GM12878 (cell line): ENCODE results near the gene SRMS. TPM values are rescaled to one million over a fixed set of nuclear protein-coding genes. Genes with fewer than 3 reads are reported as not detected.

Source experiments
- BRCA1 ChIP-seq: IDR thresholded peaks from 2 replicates; pipeline ENCODE4 v1.6.1; 2011; ENCODE audit warnings: low read depth, low read length, improper control_type of control experiment
- CHD2 ChIP-seq: IDR thresholded peaks from 2 replicates; pipeline ENCODE4 v1.6.1; 2011; ENCODE audit warnings: low read depth, low read length, improper control_type of control experiment, borderline replicate concordance
- CHD4 ChIP-seq: fragments of 200-600 bp; sonication (generic); IDR thresholded peaks from 2 replicates; pipeline ENCODE4 v1.6.1; 2016; ENCODE audit warnings: mild to moderate bottlenecking
- DPF2 ChIP-seq: fragments of 450-650 bp; IDR thresholded peaks from 2 replicates; pipeline ENCODE4 v1.6.1; 2017; ENCODE audit warnings: mild to moderate bottlenecking
- ESRRA ChIP-seq: IDR thresholded peaks from 2 replicates; pipeline ENCODE4 v1.6.1; 2012; ENCODE audit warnings: mild to moderate bottlenecking, low read length, improper control_type of control experiment
- FOS ChIP-seq: IDR thresholded peaks from 3 replicates; pipeline ENCODE4 v1.6.1; 2011; ENCODE audit warnings: borderline replicate concordance; ENCODE audit not compliant: insufficient read length; ENCODE audit errors: extremely low read depth
- FOXK2 ChIP-seq: fragments of 450-650 bp; IDR thresholded peaks from 2 replicates; pipeline ENCODE4 v1.6.1; 2017; ENCODE audit warnings: mild to moderate bottlenecking, moderate library complexity
- GATAD2B ChIP-seq: fragments of 450-650 bp; conservative IDR thresholded peaks from 2 replicates; pipeline ENCODE4 v1.6.1; 2017; ENCODE audit warnings: low read depth, mild to moderate bottlenecking, moderate library complexity
- HDAC6 ChIP-seq: fragments of 200-600 bp; sonication (generic); IDR thresholded peaks from one replicate; pipeline ENCODE4 v1.8.0; 2017; ENCODE audit warnings: antibody characterized with exemption; ENCODE audit not compliant: unreplicated experiment
- IKZF2 ChIP-seq, 2 experiments: fragments of 450-650 bp; IDR thresholded peaks; 2 replicates each; pipeline ENCODE4 v1.6.1; 2017; ENCODE audit warnings: mild to moderate bottlenecking in 2 of 2, moderate library complexity in 2 of 2
- NFXL1 ChIP-seq: fragments of 450-650 bp; IDR thresholded peaks from 2 replicates; pipeline ENCODE4 v1.6.1; 2017; ENCODE audit warnings: antibody characterized with exemption, mild to moderate bottlenecking, borderline replicate concordance
- NR2C1 ChIP-seq: fragments of 450-650 bp; IDR thresholded peaks from 2 replicates; pipeline ENCODE4 v1.6.1; 2017; ENCODE audit warnings: antibody characterized with exemption, mild to moderate bottlenecking, moderate library complexity
- PML ChIP-seq: IDR thresholded peaks from 2 replicates; pipeline ENCODE4 v1.6.1; 2012; ENCODE audit warnings: low read length, inconsistent platforms
- POLR2A ChIP-seq: IDR thresholded peaks from 2 replicates; pipeline ENCODE4 v1.6.1; 2011; ENCODE audit warnings: low read depth, mild to moderate bottlenecking, low read length
- POU2F2 ChIP-seq: IDR thresholded peaks from 3 replicates; pipeline ENCODE4 v1.6.1; 2011; ENCODE audit warnings: low read depth, mild to moderate bottlenecking, low read length, borderline replicate concordance
- SPI1 ChIP-seq: IDR thresholded peaks from 2 replicates; pipeline ENCODE4 v1.6.1; 2011; ENCODE audit warnings: low read depth, mild to moderate bottlenecking, low read length, moderate library complexity, borderline replicate concordance; ENCODE audit not compliant: insufficient read depth
- SREBF1 ChIP-seq: IDR thresholded peaks from 2 replicates; pipeline ENCODE4 v1.6.1; 2012; ENCODE audit warnings: mild to moderate bottlenecking, low read length
- STAT3 ChIP-seq: IDR thresholded peaks from 2 replicates; pipeline ENCODE4 v1.6.1; 2011; ENCODE audit warnings: low read depth, low read length, improper control_type of control experiment
- TAF1 ChIP-seq: IDR thresholded peaks from 2 replicates; pipeline ENCODE4 v1.6.1; 2011; ENCODE audit warnings: mild to moderate bottlenecking, low read depth, low read length, borderline replicate concordance
- TARDBP ChIP-seq: IDR thresholded peaks from 2 replicates; pipeline ENCODE4 v1.6.1; 2016; ENCODE audit warnings: borderline replicate concordance
- USF1 ChIP-seq: IDR thresholded peaks from 2 replicates; pipeline ENCODE4 v1.6.1; 2011; ENCODE audit warnings: borderline replicate concordance, low read depth, mild to moderate bottlenecking, moderate library complexity, mixed read lengths, low read length; ENCODE audit not compliant: insufficient read depth; ENCODE audit errors: extremely low read length
- ZBED1 ChIP-seq: IDR thresholded peaks from 2 replicates; pipeline ENCODE4 v1.6.1; 2016; ENCODE audit warnings: borderline replicate concordance
- ZNF217 ChIP-seq: fragments of 450-650 bp; IDR thresholded peaks from 2 replicates; pipeline ENCODE4 v1.6.1; 2017; ENCODE audit warnings: antibody characterized with exemption, mild to moderate bottlenecking
- polyA plus RNA-seq, 11 experiments: library from polyadenylated mRNA; depleted of rRNA in 4 of 11; unstranded in 6 of 11; stranded (reverse) in 5 of 11; fragments of >200 nt; fragmentation: Nextera tagmentation in 4 of 11; fragmentation: Illumina TruSeq in 1 of 11; extraction: Ambion mirVana in 4 of 11; extraction: Trizol in 1 of 11; gene quantifications; 1 replicate in 1 of 11; 2 replicates in 10 of 11; pipeline versions ENCODE4 v1.2.1 to v1.2.3, GENCODE V29; 2011 to 2016; ENCODE audit warnings: inconsistent platforms in 2 of 11, missing spikeins in 2 of 11, low read depth in 1 of 11
- total RNA-seq, 4 experiments: library from RNA; depleted of rRNA in 3 of 4; stranded (reverse); fragments of >200 nt in 3 of 4; fragmentation: Illumina TruSeq in 1 of 4; extraction: Trizol in 1 of 4; gene quantifications; 2 replicates each; pipeline versions ENCODE4 v1.2.1 to v1.2.3, GENCODE V29; 2013 to 2021
- TF ChIP-seq, protein P1 (sequence below): fragments of 450-650 bp; IDR thresholded peaks from 2 replicates; pipeline ENCODE4 v1.6.1; 2017; ENCODE audit warnings: antibody characterized with exemption, mild to moderate bottlenecking, moderate library complexity
- TF ChIP-seq, protein P2 (sequence below), 3 experiments: IDR thresholded peaks in 2 of 3; conservative IDR thresholded peaks in 1 of 3; 2 replicates each; pipeline ENCODE4 v1.5.1; 2011; ENCODE audit warnings: low read depth in 3 of 3, low read length in 3 of 3, mild to moderate bottlenecking in 3 of 3, control low read depth in 2 of 3, moderate library complexity in 2 of 3, inconsistent platforms in 1 of 3, mixed read lengths in 1 of 3; ENCODE audit not compliant: control insufficient read depth in 2 of 3, insufficient read depth in 1 of 3; ENCODE audit errors: extremely low read depth in 1 of 3

SRMS gene
- total and polyA plus RNA-seq, 10 of the 15 experiments (the other 5 are each of a cell fraction or from before 2014, with no cell fraction given), result not detected

- TF ChIP-seq BRCA1 (no peak), TAF1 (no peak), FOS (no peak), NR2C1 (no peak), TARDBP (no peak), CHD4 (no peak), ZBED1 (no peak), ZNF217 (no peak), IKZF2 (IDR thresholded peaks at IDR 0.05) (no peak), NFXL1 (no peak), STAT3 (no peak), USF1 (no peak), DPF2 (no peak), POLR2A (peak; percentile 73), SREBF1 (no peak), SPI1 (no peak), FOXK2 (no peak), GATAD2B (0 out of 2 replicates have a peak, but pooled peaks have one; percentile 31), POU2F2 (0 out of 3 replicates have a peak, but pooled peaks have one; percentile 5), HDAC6 (no peak), CHD2 (no peak), PML (no peak), ESRRA (no peak)
- TF ChIP-seq, protein P1, sequence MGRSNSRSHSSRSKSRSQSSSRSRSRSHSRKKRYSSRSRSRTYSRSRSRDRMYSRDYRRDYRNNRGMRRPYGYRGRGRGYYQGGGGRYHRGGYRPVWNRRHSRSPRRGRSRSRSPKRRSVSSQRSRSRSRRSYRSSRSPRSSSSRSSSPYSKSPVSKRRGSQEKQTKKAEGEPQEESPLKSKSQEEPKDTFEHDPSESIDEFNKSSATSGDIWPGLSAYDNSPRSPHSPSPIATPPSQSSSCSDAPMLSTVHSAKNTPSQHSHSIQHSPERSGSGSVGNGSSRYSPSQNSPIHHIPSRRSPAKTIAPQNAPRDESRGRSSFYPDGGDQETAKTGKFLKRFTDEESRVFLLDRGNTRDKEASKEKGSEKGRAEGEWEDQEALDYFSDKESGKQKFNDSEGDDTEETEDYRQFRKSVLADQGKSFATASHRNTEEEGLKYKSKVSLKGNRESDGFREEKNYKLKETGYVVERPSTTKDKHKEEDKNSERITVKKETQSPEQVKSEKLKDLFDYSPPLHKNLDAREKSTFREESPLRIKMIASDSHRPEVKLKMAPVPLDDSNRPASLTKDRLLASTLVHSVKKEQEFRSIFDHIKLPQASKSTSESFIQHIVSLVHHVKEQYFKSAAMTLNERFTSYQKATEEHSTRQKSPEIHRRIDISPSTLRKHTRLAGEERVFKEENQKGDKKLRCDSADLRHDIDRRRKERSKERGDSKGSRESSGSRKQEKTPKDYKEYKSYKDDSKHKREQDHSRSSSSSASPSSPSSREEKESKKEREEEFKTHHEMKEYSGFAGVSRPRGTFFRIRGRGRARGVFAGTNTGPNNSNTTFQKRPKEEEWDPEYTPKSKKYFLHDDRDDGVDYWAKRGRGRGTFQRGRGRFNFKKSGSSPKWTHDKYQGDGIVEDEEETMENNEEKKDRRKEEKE, result no peak
- TF ChIP-seq, protein P2, sequence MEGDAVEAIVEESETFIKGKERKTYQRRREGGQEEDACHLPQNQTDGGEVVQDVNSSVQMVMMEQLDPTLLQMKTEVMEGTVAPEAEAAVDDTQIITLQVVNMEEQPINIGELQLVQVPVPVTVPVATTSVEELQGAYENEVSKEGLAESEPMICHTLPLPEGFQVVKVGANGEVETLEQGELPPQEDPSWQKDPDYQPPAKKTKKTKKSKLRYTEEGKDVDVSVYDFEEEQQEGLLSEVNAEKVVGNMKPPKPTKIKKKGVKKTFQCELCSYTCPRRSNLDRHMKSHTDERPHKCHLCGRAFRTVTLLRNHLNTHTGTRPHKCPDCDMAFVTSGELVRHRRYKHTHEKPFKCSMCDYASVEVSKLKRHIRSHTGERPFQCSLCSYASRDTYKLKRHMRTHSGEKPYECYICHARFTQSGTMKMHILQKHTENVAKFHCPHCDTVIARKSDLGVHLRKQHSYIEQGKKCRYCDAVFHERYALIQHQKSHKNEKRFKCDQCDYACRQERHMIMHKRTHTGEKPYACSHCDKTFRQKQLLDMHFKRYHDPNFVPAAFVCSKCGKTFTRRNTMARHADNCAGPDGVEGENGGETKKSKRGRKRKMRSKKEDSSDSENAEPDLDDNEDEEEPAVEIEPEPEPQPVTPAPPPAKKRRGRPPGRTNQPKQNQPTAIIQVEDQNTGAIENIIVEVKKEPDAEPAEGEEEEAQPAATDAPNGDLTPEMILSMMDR (IDR thresholded peaks at IDR 0.05 in 2 of 3, conservative IDR thresholded peaks at IDR 0.05 in 1 of 3; ENCODE audit: control insufficient read depth in 2 of 3, extremely low read depth in 1 of 3, insufficient read depth in 1 of 3, low read depth in 3 of 3, low read length in 3 of 3), result peak in 1 of 3 experiments; percentile 22; a peak in 2 of 6 replicates
These were observed 26.5 kb downstream of the SRMS start (continued) for GRCh38 chr20:63520934-63521601.
